CD14-positive monocyte (primary cell): ENCODE data around the gene SERPINB2. TPM values are rescaled to one million over a fixed set of nuclear protein-coding genes. Genes with fewer than 3 reads are reported as not detected.

Experiments used
- DNase-seq, 3 donors: peaks; one replicate each; pipeline ENCODE4 v3.0.0-alpha.2; 2011 to 2022
- H2AFZ ChIP-seq: 2 replicates; pipeline ENCODE4 v1.6.0; 2012; ENCODE audit warnings: mild to moderate bottlenecking, low read depth, low read length, inconsistent platforms; ENCODE audit not compliant: insufficient read depth, poor library complexity, severe bottlenecking
- H3K27ac ChIP-seq, 2 donors: 1 replicate in 1 of 2; 2 replicates in 1 of 2; pipeline ENCODE4 v1.5.1; 2012 to 2013; ENCODE audit warnings: low read length in 2 of 2, control low read depth in 1 of 2, inconsistent platforms in 1 of 2, low read depth in 1 of 2, mild to moderate bottlenecking in 1 of 2
- H3K27me3 ChIP-seq, 2 donors: one replicate each; pipeline versions ENCODE4 v1.6.0 to v1.6.1; 2011 to 2013; ENCODE audit warnings: low read length in 2 of 2; ENCODE audit not compliant: control insufficient read depth in 2 of 2, insufficient read depth in 2 of 2
- H3K36me3 ChIP-seq, 2 donors: replicated peaks in 1 of 2; 1 replicate in 1 of 2; 2 replicates in 1 of 2; pipeline versions ENCODE4 v1.5.1 to v1.6.1; 2012 to 2013; ENCODE audit warnings: low read length in 2 of 2, control low read depth in 1 of 2, inconsistent platforms in 1 of 2, mild to moderate bottlenecking in 1 of 2; ENCODE audit not compliant: insufficient read depth in 2 of 2, control insufficient read depth in 1 of 2
- H3K4me1 ChIP-seq, 2 donors: 1 replicate in 1 of 2; 2 replicates in 1 of 2; pipeline versions ENCODE4 v1.5.1 to v1.6.1; 2012 to 2013; ENCODE audit warnings: low read length in 2 of 2, control low read depth in 1 of 2, inconsistent platforms in 1 of 2, mild to moderate bottlenecking in 1 of 2, moderate library complexity in 1 of 2; ENCODE audit not compliant: insufficient read depth in 2 of 2, control insufficient read depth in 1 of 2
- H3K4me2 ChIP-seq: replicated peaks from 2 replicates; pipeline ENCODE3; 2012; ENCODE audit warnings: low read length, moderate library complexity, mild to moderate bottlenecking; ENCODE audit not compliant: poor library complexity, severe bottlenecking; ENCODE audit errors: extremely low read depth
- H3K4me3 ChIP-seq, 3 experiments: fragments of 200-600 bp in 1 of 3; sonication (generic) in 1 of 3; replicated peaks in 1 of 3; 1 replicate in 2 of 3; 2 replicates in 1 of 3; pipeline ENCODE4 v1.5.1; 2011 to 2013; ENCODE audit warnings: low read length in 3 of 3, mild to moderate bottlenecking in 3 of 3, control low read depth in 2 of 3, low read depth in 2 of 3, inconsistent platforms in 1 of 3, moderate library complexity in 1 of 3
- H3K79me2 ChIP-seq: 2 replicates; pipeline ENCODE4 v1.6.0; 2012; ENCODE audit warnings: mild to moderate bottlenecking, control low read depth, inconsistent platforms, low read length, moderate library complexity; ENCODE audit not compliant: insufficient read depth
- H3K9ac ChIP-seq: 2 replicates; pipeline ENCODE4 v1.6.0; 2017; ENCODE audit warnings: low read length, mild to moderate bottlenecking; ENCODE audit not compliant: insufficient read depth, poor library complexity, severe bottlenecking
- H3K9me3 ChIP-seq, 2 donors: replicated peaks in 1 of 2; 1 replicate in 1 of 2; 2 replicates in 1 of 2; pipeline versions ENCODE4 v1.5.1 to v1.6.1; 2012 to 2013; ENCODE audit warnings: low read length in 2 of 2, control low read depth in 1 of 2; ENCODE audit not compliant: control insufficient read depth in 1 of 2, insufficient read depth in 1 of 2
- H4K20me1 ChIP-seq: 2 replicates; pipeline ENCODE4 v1.6.0; 2012; ENCODE audit warnings: mild to moderate bottlenecking, low read length, control low read depth, moderate library complexity; ENCODE audit not compliant: insufficient read depth
- H3K27ac Mint-ChIP-seq, 7 donors: one replicate each; pipeline ENCODE4 v1.8.0; 2020; ENCODE audit warnings: mild to moderate bottlenecking in 7 of 7, mixed read lengths in 7 of 7, moderate library complexity in 6 of 7, inconsistent platforms in 2 of 7
- H3K27me3 Mint-ChIP-seq, 3 donors: one replicate each; pipeline ENCODE4 v1.8.0; 2021 to 2022; ENCODE audit warnings: low read depth in 3 of 3, mild to moderate bottlenecking in 3 of 3, mixed read lengths in 3 of 3, moderate library complexity in 3 of 3, inconsistent platforms in 1 of 3
- H3K36me3 Mint-ChIP-seq, 2 donors: one replicate each; pipeline ENCODE4 v1.8.0; 2020; ENCODE audit warnings: mixed read lengths in 2 of 2, inconsistent platforms in 1 of 2, mild to moderate bottlenecking in 1 of 2
- H3K4me1 Mint-ChIP-seq: one replicate; pipeline ENCODE4 v1.8.0; 2020; ENCODE audit warnings: mild to moderate bottlenecking, mixed read lengths
- H3K4me3 Mint-ChIP-seq, 2 donors: one replicate each; pipeline ENCODE4 v1.8.0; 2020; ENCODE audit warnings: mild to moderate bottlenecking in 2 of 2, mixed read lengths in 2 of 2, moderate library complexity in 1 of 2
- H3K9me3 Mint-ChIP-seq, 7 donors: one replicate each; pipeline ENCODE4 v1.8.0; 2020 to 2022; ENCODE audit warnings: mixed read lengths in 7 of 7, mild to moderate bottlenecking in 6 of 7, moderate library complexity in 6 of 7, inconsistent platforms in 2 of 7
- WGBS: methylation state at CpG from one replicate; pipeline ENCODE4 v1.1.5; 2013; ENCODE audit warnings: missing lambda C conversion rate; ENCODE audit not compliant: insufficient coverage; 5-methylcytosine and 5-hydroxymethylcytosine counted together
- intact Hi-C, 2 donors: fragments of 100-400 bp; cut with micrococcal nuclease; formaldehyde crosslinking; loops; one replicate each; pipeline versions ENCODE4 v1.15.0 to v1.15.1; 2023
- polyA plus RNA-seq, 3 donors: library from polyadenylated mRNA; depleted of rRNA in 1 of 3; unstranded in 2 of 3; stranded (reverse) in 1 of 3; fragments of 300-500 nt in 2 of 3; fragments of >200 nt in 1 of 3; fragmentation: Illumina TruSeq in 2 of 3; gene quantifications; 1 replicate in 2 of 3; 2 replicates in 1 of 3; pipeline ENCODE4 v1.2.3, GENCODE V29; 2012 to 2021
- TF ChIP-seq, protein P1 (sequence below): fragments of 200-600 bp; IDR thresholded peaks from one replicate; pipeline ENCODE4 v1.8.0; 2022; ENCODE audit warnings: antibody characterized with exemption, mild to moderate bottlenecking

The SERPINB2 gene
- polyA plus RNA-seq, 3 donors, result 14.3 to 60.9 (median 19.9) TPM

DNA sequence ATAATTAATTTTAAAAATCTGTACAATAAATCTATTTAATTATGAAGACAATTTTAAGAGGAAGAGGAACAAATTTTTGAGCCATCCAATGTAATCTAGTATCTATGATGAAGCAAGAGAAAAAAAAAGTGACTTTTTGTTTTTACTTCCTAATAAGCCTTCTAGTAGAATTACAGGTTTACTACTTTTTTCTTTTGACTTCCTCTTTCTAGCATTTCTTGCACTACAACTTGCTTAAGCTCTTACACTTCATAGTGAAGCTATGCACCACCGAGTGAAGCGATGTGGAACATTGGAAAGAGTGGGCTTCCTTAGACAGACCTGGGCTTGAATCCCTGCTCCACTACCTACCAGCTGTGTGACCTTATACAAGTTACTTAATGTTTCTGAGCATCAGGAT lies 2.1 kb downstream of the SERPINB2 start:
- TF ChIP-seq, protein P1, sequence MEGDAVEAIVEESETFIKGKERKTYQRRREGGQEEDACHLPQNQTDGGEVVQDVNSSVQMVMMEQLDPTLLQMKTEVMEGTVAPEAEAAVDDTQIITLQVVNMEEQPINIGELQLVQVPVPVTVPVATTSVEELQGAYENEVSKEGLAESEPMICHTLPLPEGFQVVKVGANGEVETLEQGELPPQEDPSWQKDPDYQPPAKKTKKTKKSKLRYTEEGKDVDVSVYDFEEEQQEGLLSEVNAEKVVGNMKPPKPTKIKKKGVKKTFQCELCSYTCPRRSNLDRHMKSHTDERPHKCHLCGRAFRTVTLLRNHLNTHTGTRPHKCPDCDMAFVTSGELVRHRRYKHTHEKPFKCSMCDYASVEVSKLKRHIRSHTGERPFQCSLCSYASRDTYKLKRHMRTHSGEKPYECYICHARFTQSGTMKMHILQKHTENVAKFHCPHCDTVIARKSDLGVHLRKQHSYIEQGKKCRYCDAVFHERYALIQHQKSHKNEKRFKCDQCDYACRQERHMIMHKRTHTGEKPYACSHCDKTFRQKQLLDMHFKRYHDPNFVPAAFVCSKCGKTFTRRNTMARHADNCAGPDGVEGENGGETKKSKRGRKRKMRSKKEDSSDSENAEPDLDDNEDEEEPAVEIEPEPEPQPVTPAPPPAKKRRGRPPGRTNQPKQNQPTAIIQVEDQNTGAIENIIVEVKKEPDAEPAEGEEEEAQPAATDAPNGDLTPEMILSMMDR, result no peak
- Histone ChIP-seq H3K27me3 (no peaks in the 10 kb centered on the region), H3K9ac (peak overlapping the region; percentile 28), H3K4me1 (peaks cover 69 to 82% of the 10 kb centered on the region in 2 donors), H3K27ac (peak overlapping the region; percentile 60 to 91), H3K4me3 (peak overlapping the region in 2 of 3 experiments; percentile 40 to 70), H2AFZ (no peak overlapping the region), H3K9me3 (no peaks in the 10 kb centered on the region), H3K36me3 (no peaks in the 10 kb centered on the region), H4K20me1 (no peaks in the 10 kb centered on the region), H3K4me2 (peak overlapping the region; percentile 74), H3K79me2 (peaks cover 63% of the 10 kb centered on the region)
- Mint-ChIP-seq H3K27me3 (no peaks in the 10 kb centered on the region), H3K9me3 (no peaks in the 10 kb centered on the region), H3K36me3 (peaks cover 4 to 13% of the 10 kb centered on the region in 2 donors), H3K4me1 (peaks cover 71% of the 10 kb centered on the region), H3K4me3 (peak overlapping the region; percentile 61 to 86), H3K27ac (peak overlapping the region; percentile 80 to 98 (median 96))
- peak; percentile 56 to 96 (median 69) for DNase-seq
- intact Hi-C loops, result loop anchor here in 1 of 2 donors (5.0 kb wide), 2 partner anchors 43 to 88 kb away; no protein-coding TSS in a partner anchor
- WGBS, result no CpG with 5 or more reads among the region's 2 CpGs

DNA sequence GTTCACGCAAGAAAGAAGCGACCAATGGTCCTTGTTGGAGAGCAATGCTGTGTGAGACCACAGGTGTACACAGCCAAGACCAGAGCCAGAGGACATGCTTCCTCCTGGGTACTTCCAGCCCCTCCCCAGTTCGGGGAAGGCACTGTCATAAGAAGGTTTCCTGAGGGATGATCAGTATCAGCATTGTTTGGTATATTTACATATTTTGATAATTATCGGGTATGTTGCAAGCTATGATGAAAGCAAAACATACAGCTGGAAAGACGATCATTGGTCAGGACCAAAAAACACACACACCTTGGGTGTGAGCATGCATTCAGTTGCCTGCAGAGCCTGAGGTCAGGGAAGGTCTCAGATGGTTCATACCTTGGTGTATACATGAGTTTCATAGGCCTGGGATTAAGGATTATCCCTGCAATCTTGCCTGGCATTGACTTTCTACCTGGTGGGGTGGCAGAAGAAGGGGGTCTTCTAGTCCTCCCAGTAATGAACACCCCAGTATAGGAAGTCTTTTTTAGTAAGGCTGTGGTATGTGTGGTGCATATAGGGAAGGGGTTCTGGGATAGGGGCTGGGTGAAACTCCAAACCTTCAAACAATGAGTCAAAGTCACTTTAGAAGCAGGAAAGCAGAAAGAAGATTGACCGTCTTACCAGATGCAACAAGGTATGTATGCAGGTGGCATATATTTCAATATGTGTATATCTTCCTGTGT lies 2.9 kb downstream of the SERPINB2 start:
- H3K4me3 ChIP-seq, result peak overlapping the region in 2 of 3 experiments; percentile 40 to 70
- H3K4me1 ChIP-seq, result peaks cover 75 to 90% of the 10 kb centered on the region in 2 donors
- H3K27me3 ChIP-seq, result no peaks in the 10 kb centered on the region
- intact Hi-C loops, result loop anchor here in 1 of 2 donors (5.0 kb wide), 2 partner anchors 42 to 87 kb away; no protein-coding TSS in a partner anchor
- peaks cover 79% of the 10 kb centered on the region for H3K4me1 Mint-ChIP-seq
- 92% methylated on average over 2 of the region's 6 CpGs for WGBS
- H3K36me3 ChIP-seq, result no peaks in the 10 kb centered on the region
- DNase-seq, result no peak
- H3K4me2 ChIP-seq, result peak overlapping the region; percentile 74
- H4K20me1 ChIP-seq, result no peaks in the 10 kb centered on the region
- peak overlapping the region; percentile 28 for H3K9ac ChIP-seq
- H3K36me3 Mint-ChIP-seq, result peaks cover 4 to 13% of the 10 kb centered on the region in 2 donors
- no peak overlapping the region for H2AFZ ChIP-seq
- no peaks in the 10 kb centered on the region for H3K9me3 ChIP-seq
- peak overlapping the region in 1 of 2 donors; percentile 86 for H3K4me3 Mint-ChIP-seq
- H3K27ac Mint-ChIP-seq, result peak overlapping the region; percentile 80 to 98 (median 96)
- no peaks in the 10 kb centered on the region for H3K9me3 Mint-ChIP-seq
- H3K27ac ChIP-seq, result peak overlapping the region; percentile 60 to 91
- H3K27me3 Mint-ChIP-seq, result no peaks in the 10 kb centered on the region
- peaks cover 71% of the 10 kb centered on the region for H3K79me2 ChIP-seq
- TF ChIP-seq, protein P1, result no peak
